ENCODE results near the gene PLXDC2.

DNA sequence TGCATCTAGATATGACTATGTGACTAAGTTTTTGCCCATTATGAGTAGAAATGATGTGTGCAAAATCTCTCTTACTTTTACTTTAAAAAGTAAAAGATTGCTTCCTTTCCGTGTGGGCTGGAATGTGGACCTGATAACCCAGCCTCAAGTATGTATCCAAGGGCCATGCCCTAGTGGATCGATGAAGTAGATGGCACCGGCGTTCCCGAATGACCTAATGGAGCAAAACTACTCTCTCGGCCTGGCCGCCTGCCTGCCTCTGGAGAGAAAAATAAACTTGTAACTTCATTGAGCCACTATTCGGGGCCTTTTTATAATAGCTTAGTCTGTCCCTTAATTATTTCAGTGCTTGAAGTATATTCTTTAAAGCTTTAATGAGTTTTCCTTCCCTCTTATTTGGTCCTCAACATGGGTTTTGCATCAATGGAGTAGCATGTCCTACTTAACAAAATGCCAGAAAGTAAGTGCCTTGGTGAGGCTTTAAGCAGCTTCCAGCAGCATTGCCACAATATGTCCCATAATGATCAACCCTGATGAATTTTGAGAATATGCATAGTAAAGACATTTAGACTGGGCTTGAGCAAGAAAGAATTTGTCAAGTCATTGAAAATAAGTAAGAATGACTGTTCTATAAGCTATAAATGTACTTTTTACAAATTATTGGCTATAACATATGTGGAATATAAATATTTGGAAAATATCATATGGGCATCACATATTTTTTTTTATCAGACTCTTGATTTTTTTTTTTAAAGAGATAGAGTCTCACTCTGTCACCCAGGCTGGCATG is 61.4 kb downstream of the PLXDC2 start:
- TF ChIP-seq CTCF (IDR thresholded peaks at IDR 0.05) (no peak), POLR2A (IDR thresholded peaks at IDR 0.05) (no peak)

Data from heart left ventricle (tissue), 13 donors.